Activated naive CD4-positive, alpha-beta T cell treated with anti-CD3 and anti-CD28 coated beads, Interleukin-2, amount 10 ng/mL, durations not matched to agents 7 days and 5 days (primary cell): ENCODE data around the gene SLC27A3.
A peak's percentile ranks its signal among the peaks of the same experiment; 100 is the strongest.
"Not testable (repeated sequence)": the region's sequence is repeated elsewhere in the genome, so short reads cannot be mapped to it uniquely, and the experiment has no call there.

ENCODE experiments used
- CTCF ChIA-PET: fragments of 350-600 bp; sonication (Branson Sonifier 250); formaldehyde crosslinking; loops from one replicate; lab custom pipeline; 2021; ENCODE audit warnings: antibody characterized with exemption; lab: Charles Lee
- DNase-seq: peaks from one replicate; pipeline ENCODE4 v3.0.0-alpha.2; 2020
- H3K27ac Mint-ChIP-seq: one replicate; pipeline ENCODE4 v1.8.0; 2021; ENCODE audit warnings: mild to moderate bottlenecking, moderate library complexity, mixed read lengths
- H3K27me3 Mint-ChIP-seq: one replicate; pipeline ENCODE4 v1.8.0; 2021; ENCODE audit warnings: mild to moderate bottlenecking, mixed read lengths
- H3K36me3 Mint-ChIP-seq: one replicate; pipeline ENCODE4 v1.8.0; 2021; ENCODE audit warnings: mixed read lengths
- H3K4me1 Mint-ChIP-seq: one replicate; pipeline ENCODE4 v1.8.0; 2021; ENCODE audit warnings: mixed read lengths
- H3K4me3 Mint-ChIP-seq: one replicate; pipeline ENCODE4 v1.8.0; 2021; ENCODE audit warnings: mild to moderate bottlenecking, moderate library complexity, mixed read lengths
- H3K9me3 Mint-ChIP-seq: one replicate; pipeline ENCODE4 v1.8.0; 2021; ENCODE audit warnings: mixed read lengths

Gene SLC27A3

GRCh38 chr1:153748903-153749302, 26.3 kb upstream of the SLC27A3 start:
- Mint-ChIP-seq H3K36me3 (peaks cover 48% of the 10 kb centered on the region), H3K9me3 (no peaks in the 10 kb centered on the region), H3K27ac (no peak overlapping the region), H3K27me3 (no peaks in the 10 kb centered on the region), H3K4me3 (no peak overlapping the region), H3K4me1 (peaks cover 5% of the 10 kb centered on the region)
- no peak for DNase-seq
- CTCF ChIA-PET, result interaction anchor here (0.6 to 4.6 kb wide), 7 partner anchors 12 to 238 kb away, joined by 3 to 27 read pairs (median 4); partner anchors contain the start of gene RAB13

DNA sequence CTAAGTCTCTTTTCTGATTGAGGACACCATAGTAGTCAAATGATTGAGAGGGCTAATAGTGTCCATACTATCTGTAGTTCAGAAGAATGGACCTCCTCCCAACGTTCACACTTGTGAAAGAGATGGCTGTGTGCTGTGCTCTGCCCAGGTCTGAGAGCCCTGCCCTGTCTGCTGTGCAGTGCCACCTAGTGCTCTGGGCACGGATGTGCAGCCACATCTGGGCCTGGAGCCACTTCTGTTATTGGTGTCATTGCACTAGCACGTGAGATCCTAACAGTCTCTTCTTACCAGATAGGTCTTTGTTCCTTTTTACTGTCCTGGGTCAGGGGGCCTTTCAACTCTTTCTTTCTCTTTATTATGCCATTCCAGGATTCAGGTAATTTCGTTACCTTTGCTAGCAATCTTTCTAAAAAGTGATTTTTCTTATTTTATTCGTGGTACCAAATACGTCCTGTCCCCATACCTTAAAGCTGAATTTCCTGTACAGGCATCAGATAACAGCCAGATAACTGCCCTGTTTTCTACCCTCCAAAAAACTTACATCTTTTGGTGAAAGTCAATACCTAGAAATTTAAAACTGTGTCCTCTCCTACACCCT, 25.7 kb upstream of the SLC27A3 start:
- no peak overlapping the region for H3K4me3 Mint-ChIP-seq
- no peaks in the 10 kb centered on the region for H3K9me3 Mint-ChIP-seq
- peak; percentile 86 for DNase-seq
- no peak overlapping the region for H3K27ac Mint-ChIP-seq
- no peaks in the 10 kb centered on the region for H3K27me3 Mint-ChIP-seq
- CTCF ChIA-PET, result interaction anchor here (1.1 to 4.6 kb wide), 4 partner anchors 73 to 239 kb away, joined by 3 to 27 read pairs (median 4); no protein-coding TSS in a partner anchor
- H3K36me3 Mint-ChIP-seq, result peaks cover 49% of the 10 kb centered on the region
- H3K4me1 Mint-ChIP-seq, result peaks cover 5% of the 10 kb centered on the region

DNA sequence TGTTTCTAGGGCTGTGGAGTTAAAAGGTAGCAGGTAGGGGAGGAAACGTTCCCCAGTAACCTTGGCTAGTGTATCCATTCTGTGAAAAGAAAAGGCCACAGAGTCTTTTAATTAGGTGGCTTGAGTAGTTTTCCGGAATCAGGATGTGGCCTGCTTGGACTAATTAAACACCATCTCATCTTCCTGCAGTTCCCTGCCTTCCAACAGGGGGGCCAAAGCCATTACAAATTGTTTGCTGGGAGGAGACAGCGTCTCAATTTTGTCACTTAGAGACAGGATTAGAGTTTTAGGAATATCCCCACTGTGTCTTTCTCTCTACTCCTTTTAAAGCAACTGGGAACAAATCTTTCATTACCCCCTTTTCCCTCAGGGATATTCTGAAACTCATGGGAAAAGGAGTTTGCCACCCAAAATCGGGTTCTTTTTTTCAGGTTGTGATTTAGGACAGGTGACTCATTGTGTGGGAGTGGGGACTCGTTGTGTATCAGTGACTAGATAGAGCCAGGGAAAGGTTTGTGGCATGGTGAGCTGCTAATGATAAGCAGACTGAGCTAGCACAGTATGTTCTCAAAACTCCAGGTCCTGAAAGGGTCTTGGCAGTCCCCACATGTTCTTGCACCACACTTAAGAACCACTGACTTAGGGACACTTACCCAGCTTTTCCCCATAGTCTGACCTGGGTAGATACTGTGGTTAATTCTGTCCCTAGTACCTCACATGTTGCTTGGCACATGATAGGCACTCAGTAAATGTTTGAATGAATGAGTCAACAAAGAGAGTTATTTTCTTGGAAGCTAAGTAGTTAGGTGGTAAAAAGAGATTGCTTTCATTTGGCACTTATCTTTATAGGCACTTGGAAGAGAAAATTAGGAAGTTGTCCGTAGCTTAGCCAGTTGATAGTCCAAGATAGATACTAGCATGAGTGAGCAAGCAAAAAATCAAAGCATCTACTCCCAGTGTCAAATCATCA, 24.9 kb upstream of the SLC27A3 start:
- CTCF ChIA-PET, result interaction anchor here (0.8 to 4.6 kb wide), 4 partner anchors 39 to 240 kb away, joined by 3 to 27 read pairs (median 3); no protein-coding TSS in a partner anchor
- Mint-ChIP-seq H3K27ac (no peak overlapping the region), H3K4me3 (no peak overlapping the region), H3K27me3 (no peaks in the 10 kb centered on the region), H3K36me3 (peaks cover 54% of the 10 kb centered on the region), H3K4me1 (peaks cover 5% of the 10 kb centered on the region), H3K9me3 (no peaks in the 10 kb centered on the region)
- DNase-seq, result no peak

- Mint-ChIP-seq H3K27ac (no peak overlapping the region), H3K4me3 (no peak overlapping the region), H3K9me3 (no peaks in the 10 kb centered on the region), H3K36me3 (peaks cover 54% of the 10 kb centered on the region), H3K4me1 (peaks cover 5% of the 10 kb centered on the region), H3K27me3 (no peaks in the 10 kb centered on the region)
- CTCF ChIA-PET, result interaction anchor here (0.6 to 4.6 kb wide), 2 partner anchors 76 to 86 kb away, joined by 3 to 27 read pairs; no protein-coding TSS in a partner anchor
- no peak for DNase-seq
These were observed 23.1 kb upstream of the SLC27A3 start for GRCh38 chr1:153752072-153752471.

- CTCF ChIA-PET, result interaction anchor here (0.5 to 0.7 kb wide), 3 partner anchors 86 to 526 kb away, joined by 3 read pairs; no protein-coding TSS in a partner anchor
- H3K9me3 Mint-ChIP-seq, result no peaks in the 10 kb centered on the region
- H3K27me3 Mint-ChIP-seq, result no peaks in the 10 kb centered on the region
- H3K36me3 Mint-ChIP-seq, result peaks cover 59% of the 10 kb centered on the region
- H3K4me3 Mint-ChIP-seq, result no peak overlapping the region
- peaks cover 5% of the 10 kb centered on the region for H3K4me1 Mint-ChIP-seq
- no peak for DNase-seq
- no peak overlapping the region for H3K27ac Mint-ChIP-seq
These were observed 22.5 kb upstream of the SLC27A3 start for GRCh38 chr1:153752571-153753195.

GRCh38 chr1:153754266-153754665, 20.9 kb upstream of the SLC27A3 start:
- H3K36me3 Mint-ChIP-seq, result peaks cover 54% of the 10 kb centered on the region

DNA sequence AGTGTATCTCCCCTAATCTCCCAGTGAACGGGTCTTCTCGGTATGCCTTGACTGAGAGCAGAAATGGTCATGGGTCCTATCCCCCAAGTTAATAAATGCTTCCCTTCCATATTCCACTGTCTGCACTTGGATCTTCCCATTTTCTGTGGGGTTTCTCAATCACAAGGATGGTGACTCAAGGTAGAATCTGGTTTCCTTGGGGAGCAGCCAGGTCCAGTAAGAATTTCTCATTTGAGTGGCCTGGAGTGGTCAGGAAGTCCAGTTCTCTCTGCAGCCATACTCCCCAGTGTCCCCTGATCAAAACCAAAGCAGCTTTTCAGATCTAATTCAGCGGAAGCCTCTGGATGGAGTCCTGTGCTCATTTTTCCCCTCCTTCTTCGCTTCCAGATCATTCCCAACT, 14.8 kb upstream of the SLC27A3 start:
- peaks cover 48% of the 10 kb centered on the region for H3K36me3 Mint-ChIP-seq
- peak overlapping the region; percentile 64 for H3K27ac Mint-ChIP-seq
- DNase-seq, result no peak
- no peak overlapping the region for H3K4me3 Mint-ChIP-seq
- H3K9me3 Mint-ChIP-seq, result no peaks in the 10 kb centered on the region
- CTCF ChIA-PET, result interaction anchor here (1.9 kb wide), 1 partner anchor 12 kb away, joined by 4 read pairs; no protein-coding TSS in a partner anchor
- H3K4me1 Mint-ChIP-seq, result no peaks in the 10 kb centered on the region
- H3K27me3 Mint-ChIP-seq, result no peaks in the 10 kb centered on the region

More at GRCh38 chr1:153754266-153754665, 20.9 kb upstream of the SLC27A3 start:
- no peak for DNase-seq
- Mint-ChIP-seq H3K4me3 (no peak overlapping the region), H3K4me1 (peaks cover 4% of the 10 kb centered on the region), H3K27ac (no peak overlapping the region), H3K9me3 (no peaks in the 10 kb centered on the region), H3K27me3 (no peaks in the 10 kb centered on the region)
- CTCF ChIA-PET, result interaction anchor here (1.0 kb wide), 1 partner anchor 77 kb away, joined by 3 read pairs; no protein-coding TSS in a partner anchor

- Mint-ChIP-seq H3K27ac (no peak overlapping the region), H3K9me3 (no peaks in the 10 kb centered on the region), H3K27me3 (no peaks in the 10 kb centered on the region), H3K36me3 (peaks cover 45% of the 10 kb centered on the region), H3K4me1 (no peaks in the 10 kb centered on the region), H3K4me3 (no peak overlapping the region)
- DNase-seq, result no peak
- CTCF ChIA-PET, result interaction anchor here (1.3 kb wide), 2 partner anchors 8 to 88 kb away, joined by 3 read pairs; no protein-coding TSS in a partner anchor
These were observed 11.6 kb upstream of the SLC27A3 start for GRCh38 chr1:153763365-153764225.

GRCh38 chr1:153764310-153764709, 10.9 kb upstream of the SLC27A3 start:
- H3K4me1 Mint-ChIP-seq, result no peaks in the 10 kb centered on the region
- H3K4me3 Mint-ChIP-seq, result no peak overlapping the region
- CTCF ChIA-PET, result interaction anchor here (1.0 to 1.3 kb wide), 3 partner anchors 9 to 146 kb away, joined by 3 read pairs; no protein-coding TSS in a partner anchor
- DNase-seq, result no peak
- H3K36me3 Mint-ChIP-seq, result peaks cover 51% of the 10 kb centered on the region
- no peaks in the 10 kb centered on the region for H3K9me3 Mint-ChIP-seq
- H3K27me3 Mint-ChIP-seq, result no peaks in the 10 kb centered on the region
- H3K27ac Mint-ChIP-seq, result no peak overlapping the region

- H3K9me3 Mint-ChIP-seq, CTCF ChIA-PET, DNase-seq, H3K4me1 Mint-ChIP-seq, H3K27ac Mint-ChIP-seq, H3K27me3 Mint-ChIP-seq, H3K4me3 Mint-ChIP-seq: not testable (repeated sequence)
- peaks cover 44% of the 10 kb centered on the region for H3K36me3 Mint-ChIP-seq
These were observed 8.5 kb upstream of the SLC27A3 start for GRCh38 chr1:153766663-153767062.

DNA sequence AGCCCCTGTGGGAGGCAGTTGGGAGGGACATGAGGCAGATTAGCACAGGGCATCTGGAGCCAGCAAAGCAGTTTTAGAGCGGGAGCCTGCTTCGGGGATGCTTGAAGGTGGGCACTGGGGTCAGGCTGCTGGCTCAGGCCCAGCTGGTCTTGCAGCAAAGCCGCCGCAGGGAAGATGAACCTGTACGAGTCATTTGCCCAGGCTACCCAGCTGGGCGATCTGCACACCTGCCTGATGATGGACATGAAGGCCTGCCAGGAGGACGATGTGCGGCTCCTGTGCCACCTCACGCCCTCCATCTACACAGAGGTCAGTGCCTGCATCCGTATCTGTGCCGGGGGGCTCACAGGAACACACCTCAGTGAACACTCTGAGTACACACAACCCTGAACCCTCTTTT, 7.7 kb upstream of the SLC27A3 start:
- Mint-ChIP-seq H3K9me3 (no peaks in the 10 kb centered on the region), H3K27me3 (no peaks in the 10 kb centered on the region), H3K27ac (no peak overlapping the region), H3K4me3 (no peak overlapping the region), H3K4me1 (no peaks in the 10 kb centered on the region), H3K36me3 (peaks cover 45% of the 10 kb centered on the region)
- no peak for DNase-seq
- CTCF ChIA-PET, result interaction anchor here (0.7 kb wide), 1 partner anchor 1715 kb away, joined by 3 read pairs; no protein-coding TSS in a partner anchor

DNA sequence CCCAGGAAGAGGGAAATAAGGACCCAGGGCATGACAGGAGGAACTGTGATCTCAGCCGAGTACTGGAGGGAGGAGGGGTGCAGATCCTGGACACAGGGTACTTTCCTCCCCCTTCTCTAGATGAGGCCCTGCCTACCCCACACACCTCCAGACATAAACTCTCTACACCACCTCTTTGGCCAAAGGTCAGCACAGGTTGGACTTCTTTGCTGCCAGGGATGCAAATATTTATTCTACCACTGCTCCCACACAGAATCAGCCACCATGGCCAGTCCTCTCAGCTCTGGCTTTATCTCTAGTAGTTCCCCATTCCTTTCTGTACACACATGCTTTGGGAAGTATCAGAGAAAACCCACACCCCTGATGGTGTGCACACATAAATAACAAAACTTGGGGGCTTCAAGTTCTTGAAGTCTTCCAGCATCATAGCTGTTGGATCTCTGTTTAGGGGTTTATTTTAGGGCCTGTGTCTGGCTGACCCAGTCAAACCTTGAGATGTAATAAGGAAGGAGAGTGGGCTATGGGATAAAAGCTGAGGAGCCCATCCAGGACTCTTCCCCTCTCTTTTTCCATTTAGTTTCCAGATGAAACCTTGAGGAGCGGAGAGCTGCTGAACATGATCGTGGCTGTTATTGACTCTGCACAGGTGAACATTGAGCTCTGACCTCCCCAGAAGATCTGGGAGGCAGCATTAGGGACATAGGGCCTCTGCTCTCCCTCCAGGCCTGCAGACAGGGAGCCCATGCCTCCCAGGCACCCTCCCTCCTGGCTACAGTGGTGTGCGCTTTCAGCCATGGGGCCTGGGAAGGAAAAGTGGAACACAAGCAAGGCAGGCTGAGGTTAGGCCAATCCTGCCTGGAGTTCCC, 6.7 kb upstream of the SLC27A3 start:
- H3K36me3 Mint-ChIP-seq, result peaks cover 48% of the 10 kb centered on the region
- CTCF ChIA-PET, result interaction anchor here (0.9 to 1.3 kb wide), 2 partner anchors 24 to 91 kb away, joined by 3 read pairs; no protein-coding TSS in a partner anchor
- H3K4me1 Mint-ChIP-seq, result peaks cover 3% of the 10 kb centered on the region
- DNase-seq, result no peak
- no peak overlapping the region for H3K4me3 Mint-ChIP-seq
- no peaks in the 10 kb centered on the region for H3K27me3 Mint-ChIP-seq
- H3K27ac Mint-ChIP-seq, result peak overlapping the region; percentile 56
- no peaks in the 10 kb centered on the region for H3K9me3 Mint-ChIP-seq
